ENCODE results near the gene ENDOD1.

DNA sequence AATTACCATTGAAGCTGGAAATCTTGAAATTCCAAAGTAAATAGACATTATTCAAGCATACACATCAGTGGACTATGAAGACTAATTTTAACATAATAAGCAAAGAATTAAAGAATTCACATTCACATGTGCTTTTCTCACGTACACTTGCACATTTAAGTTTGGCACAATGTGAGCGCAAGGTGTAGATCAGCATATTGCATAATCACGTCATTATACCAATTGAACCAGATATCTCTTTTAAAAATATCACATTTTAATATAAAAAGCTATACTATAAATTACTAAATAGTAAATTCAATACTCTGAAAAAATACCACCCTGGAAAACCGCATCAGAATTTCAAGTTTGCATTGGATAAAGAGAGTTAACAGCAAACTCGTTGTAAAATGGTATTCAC, 80.6 kb downstream of the ENDOD1 start:
- TF ChIP-seq, protein P1, sequence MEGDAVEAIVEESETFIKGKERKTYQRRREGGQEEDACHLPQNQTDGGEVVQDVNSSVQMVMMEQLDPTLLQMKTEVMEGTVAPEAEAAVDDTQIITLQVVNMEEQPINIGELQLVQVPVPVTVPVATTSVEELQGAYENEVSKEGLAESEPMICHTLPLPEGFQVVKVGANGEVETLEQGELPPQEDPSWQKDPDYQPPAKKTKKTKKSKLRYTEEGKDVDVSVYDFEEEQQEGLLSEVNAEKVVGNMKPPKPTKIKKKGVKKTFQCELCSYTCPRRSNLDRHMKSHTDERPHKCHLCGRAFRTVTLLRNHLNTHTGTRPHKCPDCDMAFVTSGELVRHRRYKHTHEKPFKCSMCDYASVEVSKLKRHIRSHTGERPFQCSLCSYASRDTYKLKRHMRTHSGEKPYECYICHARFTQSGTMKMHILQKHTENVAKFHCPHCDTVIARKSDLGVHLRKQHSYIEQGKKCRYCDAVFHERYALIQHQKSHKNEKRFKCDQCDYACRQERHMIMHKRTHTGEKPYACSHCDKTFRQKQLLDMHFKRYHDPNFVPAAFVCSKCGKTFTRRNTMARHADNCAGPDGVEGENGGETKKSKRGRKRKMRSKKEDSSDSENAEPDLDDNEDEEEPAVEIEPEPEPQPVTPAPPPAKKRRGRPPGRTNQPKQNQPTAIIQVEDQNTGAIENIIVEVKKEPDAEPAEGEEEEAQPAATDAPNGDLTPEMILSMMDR (conservative IDR thresholded peaks at IDR 0.05; ENCODE audit: low read depth in 2 of 2), result no peak
- no peak for TF ChIP-seq POLR2AphosphoS5 (IDR thresholded peaks at IDR 0.05; ENCODE audit: low read depth)
- TF ChIP-seq STAT1 (IDR thresholded peaks at IDR 0.05; ENCODE audit: unreplicated experiment), result no peak
- no peak for TF ChIP-seq JUNB (IDR thresholded peaks at IDR 0.05; ENCODE audit: unreplicated experiment)
- TF ChIP-seq, protein P2, sequence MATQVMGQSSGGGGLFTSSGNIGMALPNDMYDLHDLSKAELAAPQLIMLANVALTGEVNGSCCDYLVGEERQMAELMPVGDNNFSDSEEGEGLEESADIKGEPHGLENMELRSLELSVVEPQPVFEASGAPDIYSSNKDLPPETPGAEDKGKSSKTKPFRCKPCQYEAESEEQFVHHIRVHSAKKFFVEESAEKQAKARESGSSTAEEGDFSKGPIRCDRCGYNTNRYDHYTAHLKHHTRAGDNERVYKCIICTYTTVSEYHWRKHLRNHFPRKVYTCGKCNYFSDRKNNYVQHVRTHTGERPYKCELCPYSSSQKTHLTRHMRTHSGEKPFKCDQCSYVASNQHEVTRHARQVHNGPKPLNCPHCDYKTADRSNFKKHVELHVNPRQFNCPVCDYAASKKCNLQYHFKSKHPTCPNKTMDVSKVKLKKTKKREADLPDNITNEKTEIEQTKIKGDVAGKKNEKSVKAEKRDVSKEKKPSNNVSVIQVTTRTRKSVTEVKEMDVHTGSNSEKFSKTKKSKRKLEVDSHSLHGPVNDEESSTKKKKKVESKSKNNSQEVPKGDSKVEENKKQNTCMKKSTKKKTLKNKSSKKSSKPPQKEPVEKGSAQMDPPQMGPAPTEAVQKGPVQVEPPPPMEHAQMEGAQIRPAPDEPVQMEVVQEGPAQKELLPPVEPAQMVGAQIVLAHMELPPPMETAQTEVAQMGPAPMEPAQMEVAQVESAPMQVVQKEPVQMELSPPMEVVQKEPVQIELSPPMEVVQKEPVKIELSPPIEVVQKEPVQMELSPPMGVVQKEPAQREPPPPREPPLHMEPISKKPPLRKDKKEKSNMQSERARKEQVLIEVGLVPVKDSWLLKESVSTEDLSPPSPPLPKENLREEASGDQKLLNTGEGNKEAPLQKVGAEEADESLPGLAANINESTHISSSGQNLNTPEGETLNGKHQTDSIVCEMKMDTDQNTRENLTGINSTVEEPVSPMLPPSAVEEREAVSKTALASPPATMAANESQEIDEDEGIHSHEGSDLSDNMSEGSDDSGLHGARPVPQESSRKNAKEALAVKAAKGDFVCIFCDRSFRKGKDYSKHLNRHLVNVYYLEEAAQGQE (IDR thresholded peaks at IDR 0.05; ENCODE audit: unreplicated experiment), result no peak
- TF ChIP-seq ZNF331 (CRISPR knock-in tag; IDR thresholded peaks at IDR 0.05; ENCODE audit: low read depth), result no peak
- TF ChIP-seq, protein P3, sequence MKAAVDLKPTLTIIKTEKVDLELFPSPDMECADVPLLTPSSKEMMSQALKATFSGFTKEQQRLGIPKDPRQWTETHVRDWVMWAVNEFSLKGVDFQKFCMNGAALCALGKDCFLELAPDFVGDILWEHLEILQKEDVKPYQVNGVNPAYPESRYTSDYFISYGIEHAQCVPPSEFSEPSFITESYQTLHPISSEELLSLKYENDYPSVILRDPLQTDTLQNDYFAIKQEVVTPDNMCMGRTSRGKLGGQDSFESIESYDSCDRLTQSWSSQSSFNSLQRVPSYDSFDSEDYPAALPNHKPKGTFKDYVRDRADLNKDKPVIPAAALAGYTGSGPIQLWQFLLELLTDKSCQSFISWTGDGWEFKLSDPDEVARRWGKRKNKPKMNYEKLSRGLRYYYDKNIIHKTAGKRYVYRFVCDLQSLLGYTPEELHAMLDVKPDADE (IDR thresholded peaks at IDR 0.05), result no peak
